Fibroblast of skin of left quadriceps (primary cell): ENCODE results near the gene EIF2A.
"Not testable (repeated sequence)": the region's sequence is repeated elsewhere in the genome, so short reads cannot be mapped to it uniquely, and the experiment has no call there.

Experiments
- DNase-seq, 2 experiments: peaks; one replicate each; pipeline ENCODE4 v3.0.0-alpha.2; 2013; ENCODE audit warnings: low read depth in 2 of 2

Gene EIF2A

DNA sequence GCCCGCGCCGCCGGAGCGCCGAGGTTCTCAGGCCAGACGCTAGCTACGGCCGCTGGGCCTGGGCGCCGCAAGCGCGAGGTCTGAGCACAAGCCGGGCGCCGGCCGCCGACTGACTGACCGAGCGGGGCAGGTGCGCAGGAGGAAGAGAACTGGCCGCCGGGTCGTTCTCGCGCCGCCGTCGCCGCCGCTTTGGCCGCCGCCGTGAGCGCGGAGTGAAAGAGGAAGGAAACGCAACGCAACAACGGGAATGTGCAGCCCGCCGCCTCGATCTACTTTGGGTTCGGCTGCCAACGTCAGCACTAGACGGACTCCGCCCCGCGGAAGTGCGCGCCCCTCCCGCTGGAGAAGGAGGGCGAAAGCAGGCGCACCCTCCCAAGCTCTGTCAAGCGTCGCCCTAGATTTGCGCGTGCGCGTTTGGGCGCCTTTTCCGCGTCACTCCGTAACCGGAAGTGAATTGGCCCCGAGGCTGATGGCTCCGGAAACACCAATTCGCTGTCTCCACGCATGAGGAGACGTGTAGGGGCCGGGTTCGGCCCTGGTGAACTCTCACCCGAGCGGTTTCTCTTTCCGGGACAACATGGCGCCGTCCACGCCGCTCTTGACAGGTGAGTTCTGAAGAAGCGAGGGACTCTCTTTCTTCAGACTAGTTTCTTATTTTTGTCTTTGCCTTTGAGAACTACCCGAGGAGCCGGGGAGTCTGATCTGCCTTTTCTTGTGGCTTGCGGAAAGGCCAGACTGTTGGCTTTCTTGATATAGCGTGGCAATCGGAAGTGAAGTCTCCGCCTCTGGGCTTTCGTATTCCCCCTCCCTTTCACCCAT lies at the start of gene EIF2A, which contains the start of gene SERP1:
Gene EIF2A (plus strand): TSS at position 562 of the 819 bp plus-strand sequence. CDS start 16 bp downstream, at position 578.
Gene SERP1 (minus strand): TSS at position 271 of the 819 bp plus-strand sequence. CDS start 361 bp downstream, outside the sequence.
- DNase-seq: peak; percentile 99

DNA sequence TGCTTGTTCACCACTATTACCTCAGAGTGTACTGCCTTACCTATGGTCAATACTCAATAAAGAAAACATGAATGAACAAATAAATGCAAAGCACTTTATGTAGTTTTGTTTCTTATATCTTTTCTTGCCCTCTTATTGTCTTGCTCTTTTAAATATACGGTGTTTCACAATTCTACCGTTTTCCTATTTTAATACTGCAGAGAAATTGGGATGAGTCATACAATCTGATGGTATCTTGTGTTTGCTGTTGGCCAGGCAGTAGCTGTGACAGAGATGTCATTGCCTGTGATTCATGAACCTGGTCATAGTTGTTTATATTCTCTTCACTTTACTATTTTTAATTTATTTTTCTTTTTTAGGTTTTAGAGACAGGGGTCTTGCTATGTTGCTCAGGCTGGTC lies 48.6 kb upstream of the EIF2A start:
- no peak for DNase-seq

DNA sequence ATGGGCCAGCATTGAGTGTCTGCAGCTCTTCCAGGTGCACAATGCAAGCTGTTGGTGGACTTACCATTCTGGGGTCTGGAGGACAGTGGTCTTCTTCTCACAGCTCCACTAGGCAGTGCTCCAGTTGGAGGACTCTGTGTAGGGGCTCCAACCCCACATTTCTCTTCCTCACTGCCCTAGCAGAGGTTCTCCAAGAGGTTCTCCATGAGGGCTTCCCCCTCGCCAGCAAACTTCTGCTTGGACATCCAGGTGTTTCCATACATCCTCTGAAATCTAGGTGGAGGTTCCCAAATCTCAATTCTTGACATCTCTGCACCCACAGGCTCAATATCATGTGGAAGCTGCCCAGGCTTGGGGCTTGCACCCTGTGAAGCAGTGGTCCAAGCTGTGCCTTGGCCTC lies 45.6 kb upstream of the EIF2A start:
- DNase-seq: not testable (repeated sequence)

DNA sequence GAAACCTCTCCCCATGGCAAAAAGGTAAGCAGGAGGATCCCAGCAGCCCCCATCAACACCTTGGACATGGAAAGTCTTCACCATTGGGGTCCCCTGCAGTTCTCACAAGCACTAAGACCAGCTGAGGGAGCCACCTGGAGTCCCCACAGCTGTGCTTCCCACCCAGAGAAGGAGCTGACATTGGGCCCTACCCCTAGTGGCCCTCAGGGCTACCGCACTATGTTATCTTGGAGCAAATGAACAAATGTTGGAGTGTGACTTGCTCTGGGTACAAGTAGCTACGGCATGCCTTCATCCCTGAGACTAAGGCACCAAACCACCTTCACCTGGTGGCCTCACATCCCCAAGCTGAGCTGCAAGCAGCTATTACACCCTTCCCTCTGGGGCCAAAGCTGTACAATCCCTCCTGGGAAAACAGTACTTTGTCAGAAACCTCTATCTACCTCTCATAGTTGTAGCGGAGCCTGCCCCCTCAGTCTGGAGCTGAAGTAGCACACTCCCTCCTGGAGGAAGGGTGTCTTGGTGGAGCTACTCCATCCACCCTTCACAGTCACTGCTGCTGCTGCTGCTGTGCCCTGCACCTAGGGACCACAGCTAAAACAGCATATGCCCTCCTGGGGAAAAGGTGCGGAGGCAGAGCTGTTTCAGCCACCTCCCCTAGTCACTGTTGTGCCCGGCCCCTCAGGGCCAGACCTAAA lies 43.0 kb upstream of the EIF2A start:
- DNase-seq: no peak

DNA sequence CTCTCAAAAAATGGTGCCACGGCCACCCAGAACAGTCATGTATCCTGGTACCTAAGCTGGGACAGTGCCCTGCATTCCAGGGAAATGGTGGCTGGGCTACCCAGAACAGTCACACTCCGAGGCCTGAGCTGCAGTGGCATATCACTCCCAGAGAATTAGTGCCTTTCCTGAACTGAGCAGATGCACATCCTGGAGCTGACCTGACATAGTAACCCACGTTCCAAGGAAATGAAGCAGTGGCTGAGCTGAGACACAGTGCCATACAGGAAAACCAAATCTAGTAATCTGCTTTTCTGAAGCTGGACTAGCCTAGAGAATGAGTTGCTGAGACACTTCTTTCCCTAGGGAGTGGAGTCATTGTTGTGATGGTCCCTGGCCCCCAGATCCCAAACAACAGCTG lies 42.1 kb upstream of the EIF2A start:
- DNase-seq: no peak

DNA sequence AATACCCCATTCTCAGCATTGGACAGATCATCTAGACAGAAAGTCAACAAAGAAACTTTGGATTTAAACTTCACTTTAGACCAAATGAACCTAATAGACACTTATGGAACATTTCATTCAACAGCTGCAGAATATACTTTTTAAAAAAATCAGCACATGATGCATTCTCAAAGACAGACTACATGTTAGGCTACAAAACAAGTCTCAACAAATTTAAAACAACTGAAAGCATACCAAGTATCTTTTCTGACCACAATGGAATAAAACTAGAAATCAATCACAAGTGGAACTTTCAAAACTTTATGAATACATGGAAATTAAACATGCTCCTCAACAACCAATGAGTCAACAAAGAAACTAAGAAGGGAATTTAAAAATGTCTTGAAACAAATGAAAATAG lies 38.2 kb upstream of the EIF2A start:
- no peak for DNase-seq

DNA sequence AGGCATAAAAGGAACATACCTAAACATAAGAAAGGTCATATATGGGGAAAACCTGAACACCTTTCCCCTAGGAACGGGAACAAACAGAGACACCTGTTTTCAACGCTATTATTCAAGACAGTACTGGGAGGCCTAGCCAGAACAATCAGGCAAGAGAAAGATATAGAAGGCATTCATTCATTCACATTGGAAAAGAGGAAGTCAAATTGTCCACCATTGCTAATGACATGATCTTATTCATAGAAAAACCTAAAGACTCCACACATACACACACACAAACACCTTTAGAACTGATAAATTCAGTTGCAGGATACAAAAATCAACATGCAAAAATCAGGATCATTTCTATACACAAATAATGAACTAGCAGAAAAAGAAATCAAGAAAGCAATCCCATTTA lies 36.8 kb upstream of the EIF2A start:
- no peak for DNase-seq

DNA sequence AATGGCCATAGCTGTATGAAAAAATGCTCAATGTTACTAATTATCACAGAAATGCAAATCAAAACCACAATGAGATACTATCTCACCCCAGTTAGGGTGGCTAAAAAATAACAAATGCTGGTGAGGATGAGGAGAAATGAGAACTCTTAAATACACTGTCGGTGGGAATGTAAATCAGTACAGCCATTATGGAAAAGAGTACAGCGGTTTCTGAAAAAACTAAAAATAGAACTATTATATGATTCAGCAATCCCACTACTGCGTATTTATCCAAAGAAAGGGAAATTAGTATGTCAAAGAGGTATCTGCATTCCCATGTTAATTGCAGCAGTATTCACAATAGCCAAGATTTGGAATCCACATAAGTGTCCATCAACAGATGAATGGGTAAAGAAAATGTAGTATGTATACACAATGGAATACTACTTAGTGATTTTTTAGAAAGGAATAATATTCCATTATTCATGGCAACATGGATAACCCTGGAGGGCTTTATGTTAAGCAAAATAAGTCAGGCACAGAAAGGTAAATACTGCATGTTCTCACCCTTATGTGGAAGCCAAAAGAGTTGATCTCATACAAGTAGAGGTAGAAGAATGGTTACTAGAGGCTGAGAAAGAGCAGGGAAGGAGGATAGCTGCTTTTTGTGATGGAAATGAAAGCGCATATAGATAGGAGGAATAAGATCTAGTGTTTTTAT lies 35.3 kb upstream of the EIF2A start:
- DNase-seq: peak in 1 of 2 experiments; percentile 10

DNA sequence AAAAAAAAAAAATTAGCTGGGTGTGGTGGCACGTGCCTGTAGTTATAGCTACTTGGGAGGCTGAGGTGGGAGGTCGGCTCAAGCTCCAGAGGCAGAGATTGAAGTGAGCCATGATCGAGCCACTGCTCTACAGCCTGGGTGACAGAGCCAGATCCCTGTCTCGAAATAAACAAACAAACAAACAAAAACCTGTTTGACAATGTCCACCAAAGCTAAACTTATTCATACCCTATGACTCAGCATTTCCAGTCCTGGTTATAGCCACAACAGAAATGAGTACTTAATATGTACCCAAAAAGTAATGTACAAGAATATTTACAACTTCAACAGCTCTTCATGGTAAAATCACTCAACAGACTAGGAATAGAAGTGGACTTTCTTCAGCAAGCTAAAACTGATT lies 31.4 kb upstream of the EIF2A start:
- no peak for DNase-seq

DNA sequence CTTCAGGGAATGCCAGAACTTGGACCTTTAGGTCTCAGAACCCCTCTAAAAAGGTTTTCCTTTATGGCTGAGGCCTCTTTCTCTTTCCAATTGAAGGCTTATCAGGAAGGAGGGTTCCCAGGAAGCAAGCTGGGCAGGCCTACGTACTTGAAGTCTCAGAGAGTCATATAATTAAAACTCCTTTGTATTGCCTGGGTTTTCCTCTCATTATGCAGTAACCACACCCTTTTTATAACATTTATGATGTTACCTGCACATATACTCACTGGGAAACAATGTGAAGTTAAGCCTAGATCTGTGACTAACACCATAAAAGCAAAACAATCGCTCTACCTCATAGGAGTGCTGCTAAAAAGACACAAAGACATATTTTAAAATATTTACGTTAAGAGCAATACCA lies 27.6 kb upstream of the EIF2A start:
- no peak for DNase-seq

DNA sequence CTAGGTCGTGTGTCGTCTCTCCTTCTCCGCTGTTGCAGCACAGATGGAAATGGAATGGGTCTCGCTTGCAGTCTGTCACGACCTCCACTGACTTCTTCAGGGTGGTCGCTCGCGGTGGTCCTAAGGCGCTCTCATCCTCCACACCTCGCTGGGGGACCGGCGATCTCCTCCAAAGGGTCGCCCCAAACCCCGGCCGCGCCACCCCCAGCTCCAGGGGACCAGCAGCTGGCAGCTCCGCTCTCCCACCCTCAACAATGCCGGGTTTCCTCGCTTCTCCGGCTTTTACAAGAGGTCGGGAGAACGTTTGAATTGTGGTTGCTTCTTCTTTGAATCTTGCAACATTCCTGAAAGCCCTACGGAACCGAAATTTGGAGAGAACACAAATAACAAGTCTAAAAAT lies 26.2 kb upstream of the EIF2A start:
- no peak for DNase-seq

DNA sequence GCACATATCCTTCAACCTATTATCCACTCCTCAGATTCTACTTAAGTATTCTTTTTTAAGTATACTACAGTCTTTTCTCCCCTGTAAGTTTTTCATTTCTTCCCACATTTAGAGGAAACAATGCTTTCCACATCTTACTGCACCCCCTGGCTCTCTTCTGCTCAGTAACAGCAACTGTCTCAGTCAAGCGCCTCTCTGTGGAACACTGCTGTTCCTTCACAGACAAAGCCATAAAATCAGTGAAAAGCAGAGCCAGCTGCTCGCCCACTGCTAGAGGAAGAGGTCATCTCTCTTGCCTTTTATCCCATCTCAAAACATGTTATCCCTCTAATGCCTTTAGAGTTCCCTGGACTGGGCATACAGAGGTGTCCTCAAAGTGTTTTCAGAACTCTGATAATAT lies 25.1 kb upstream of the EIF2A start:
- DNase-seq: no peak

DNA sequence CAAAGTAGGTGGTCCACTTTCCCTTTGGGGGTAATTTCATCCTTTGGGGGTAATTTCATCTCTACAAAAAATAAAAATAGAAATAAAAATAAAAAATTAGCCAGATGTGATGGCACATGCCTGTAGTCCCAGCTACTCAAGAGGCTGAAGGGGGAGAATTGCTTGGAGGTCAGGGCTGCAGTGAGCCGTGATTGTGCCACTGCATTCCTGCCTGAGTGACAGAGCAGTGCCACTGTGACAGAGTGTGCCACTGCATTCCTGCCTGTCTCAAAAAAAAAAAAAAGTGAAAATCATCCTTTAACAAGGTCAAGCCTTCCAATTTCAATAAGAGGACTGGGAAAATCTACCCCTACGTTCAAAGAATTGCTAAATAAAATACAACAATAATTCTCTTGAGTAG lies 23.0 kb upstream of the EIF2A start:
- DNase-seq: no peak

DNA sequence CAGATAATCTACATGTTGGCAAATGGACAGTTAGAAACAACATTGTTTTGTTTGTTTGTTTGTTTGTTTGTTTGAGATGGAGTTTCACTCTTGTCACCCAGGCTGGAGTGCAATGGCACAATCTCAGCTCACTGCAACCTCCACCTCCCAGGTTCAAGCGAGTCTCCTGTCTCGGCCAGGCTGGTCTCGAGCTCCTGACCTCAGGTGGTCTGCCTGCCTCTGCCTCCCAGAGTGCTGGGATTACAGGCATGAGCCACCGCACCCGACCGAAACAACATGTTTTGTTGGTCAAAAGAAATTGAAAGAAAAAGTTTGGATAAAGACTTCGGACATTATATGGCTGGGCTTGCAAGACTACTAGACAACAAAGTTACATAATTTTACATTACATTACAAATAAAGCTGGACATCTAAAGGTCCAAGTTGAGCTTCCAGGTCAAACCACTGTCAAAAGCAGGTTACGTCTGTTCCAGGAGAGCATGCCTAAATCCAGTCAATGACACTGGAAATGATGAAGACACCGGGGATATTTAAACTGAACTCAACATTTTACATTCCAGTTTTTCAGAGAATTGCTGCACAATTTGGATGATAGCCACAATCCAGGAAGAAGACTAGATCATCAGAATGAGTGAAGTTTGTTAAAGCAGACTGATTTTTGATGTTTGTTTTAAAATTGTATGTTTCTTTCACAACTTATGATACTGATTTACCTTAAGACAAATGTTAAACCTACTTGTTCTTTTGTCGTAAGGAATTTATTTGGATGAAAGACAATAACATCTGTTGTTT lies 18.9 kb upstream of the EIF2A start:
- no peak for DNase-seq

DNA sequence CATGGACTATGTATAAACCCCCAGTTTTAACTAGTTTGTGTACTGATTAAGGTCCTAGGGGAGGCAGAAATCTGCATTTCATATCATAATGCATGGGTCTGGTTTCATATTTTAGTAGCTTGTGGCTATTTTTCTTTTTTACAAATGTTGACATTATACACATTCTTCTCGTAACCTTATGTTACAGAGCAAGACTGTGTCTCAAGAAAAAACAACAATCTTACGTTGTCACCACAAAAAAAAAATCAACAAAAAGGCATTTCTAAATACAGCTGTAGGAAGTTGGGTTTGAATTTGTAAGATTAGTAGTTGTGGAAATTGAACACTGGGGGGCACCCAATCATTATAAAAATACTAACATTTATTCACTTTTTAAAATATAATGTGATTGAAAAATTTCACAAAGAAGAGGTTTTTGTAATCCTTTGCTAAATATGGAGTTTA lies 18.2 kb upstream of the EIF2A start:
- DNase-seq: no peak

DNA sequence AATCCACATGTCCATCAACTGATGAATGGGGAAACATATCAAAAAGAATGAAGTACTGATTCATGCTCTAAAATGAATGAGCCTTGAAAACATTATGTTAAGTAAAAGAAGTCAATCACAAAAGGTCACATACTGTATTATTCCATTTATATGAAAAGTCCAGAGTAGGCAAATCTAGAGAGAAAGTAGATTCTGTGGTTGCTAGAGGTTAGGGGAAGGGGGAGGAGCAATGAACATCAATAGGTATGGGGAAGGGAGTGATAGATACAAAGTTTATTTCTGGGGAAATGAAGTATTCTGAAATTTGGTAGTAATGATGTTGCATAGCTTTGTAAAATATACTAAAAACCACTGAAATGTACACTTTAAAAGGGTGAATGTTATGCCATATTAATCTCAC lies 14.8 kb upstream of the EIF2A start:
- DNase-seq: no peak

DNA sequence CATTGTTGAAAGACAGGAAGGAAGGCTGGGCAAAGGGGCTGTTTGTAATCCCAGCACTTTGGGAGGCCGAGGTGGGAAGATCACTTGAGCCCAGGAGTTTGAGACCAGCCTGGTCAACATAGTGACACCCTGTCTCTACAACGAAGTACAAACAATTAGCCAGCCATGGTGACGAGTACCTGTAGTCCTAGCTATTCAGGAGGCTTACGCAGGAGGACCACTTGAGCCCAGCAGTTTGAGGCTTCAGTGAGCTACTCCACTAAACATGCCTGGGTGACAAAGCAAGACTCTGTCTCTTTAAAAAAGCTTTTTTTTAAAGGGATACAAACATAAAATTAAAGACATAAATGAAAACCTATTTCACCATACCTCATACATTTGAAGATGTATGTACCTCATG lies 11.4 kb upstream of the EIF2A start:
- no peak for DNase-seq

DNA sequence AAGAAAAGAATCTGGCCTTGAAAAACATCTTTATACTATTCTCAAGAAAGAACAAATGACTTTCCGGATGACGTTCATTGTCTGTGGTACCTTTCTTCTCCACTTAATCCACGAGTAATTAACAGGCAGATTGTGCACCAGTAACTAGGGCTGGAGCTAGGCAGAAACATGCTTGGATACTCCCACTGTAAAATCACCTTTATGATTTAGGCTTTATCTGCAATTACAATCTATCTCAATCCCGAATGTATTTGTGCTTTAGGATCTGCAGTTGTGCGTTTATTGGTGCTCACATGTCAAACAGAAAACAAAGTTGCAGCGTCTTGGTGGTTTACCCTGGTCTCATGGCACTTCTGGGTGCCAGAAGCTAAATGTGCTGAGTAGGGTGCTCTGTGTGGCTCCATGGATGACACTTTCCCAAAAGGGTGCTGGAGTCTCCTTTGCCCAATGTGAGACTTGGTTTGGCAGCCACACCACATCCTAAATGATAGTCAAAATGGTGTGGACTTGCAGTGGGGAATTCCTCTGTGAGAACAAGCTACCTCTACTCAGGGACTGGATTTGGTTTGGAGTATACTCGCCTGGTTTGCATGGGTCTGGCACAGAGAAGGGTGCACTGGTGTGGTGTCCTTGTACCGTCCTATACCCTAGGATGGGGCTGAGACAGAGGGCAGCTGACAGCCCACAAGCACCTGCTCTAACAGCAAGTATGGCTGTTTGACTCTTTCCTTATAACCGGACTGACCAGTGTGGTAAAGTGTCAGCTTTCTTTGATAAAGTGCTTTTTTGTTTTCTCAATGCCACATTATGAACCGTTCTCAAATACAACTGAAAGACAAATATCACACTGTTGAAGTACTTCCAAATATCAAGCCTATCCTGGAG lies 8.0 kb upstream of the EIF2A start:
- DNase-seq: no peak

DNA sequence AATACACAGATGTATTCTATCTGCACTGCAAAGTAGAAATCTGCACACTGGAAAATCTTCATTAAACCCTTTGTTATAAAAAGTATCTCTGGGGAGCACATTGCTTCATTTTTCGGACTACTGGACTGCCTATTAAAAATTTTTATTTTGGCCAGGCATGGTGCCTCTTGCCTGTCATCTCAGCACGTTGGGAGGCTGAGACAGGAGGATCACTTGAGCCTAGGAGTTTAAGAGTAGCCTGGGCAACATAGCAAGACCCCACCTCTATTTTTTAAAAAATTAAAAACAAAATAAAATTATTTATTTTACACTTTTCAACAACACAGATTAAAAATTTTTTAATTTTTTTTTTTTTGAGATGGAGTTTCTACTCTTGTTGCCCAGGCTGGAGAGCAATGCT lies 6.3 kb upstream of the EIF2A start:
- no peak for DNase-seq

DNA sequence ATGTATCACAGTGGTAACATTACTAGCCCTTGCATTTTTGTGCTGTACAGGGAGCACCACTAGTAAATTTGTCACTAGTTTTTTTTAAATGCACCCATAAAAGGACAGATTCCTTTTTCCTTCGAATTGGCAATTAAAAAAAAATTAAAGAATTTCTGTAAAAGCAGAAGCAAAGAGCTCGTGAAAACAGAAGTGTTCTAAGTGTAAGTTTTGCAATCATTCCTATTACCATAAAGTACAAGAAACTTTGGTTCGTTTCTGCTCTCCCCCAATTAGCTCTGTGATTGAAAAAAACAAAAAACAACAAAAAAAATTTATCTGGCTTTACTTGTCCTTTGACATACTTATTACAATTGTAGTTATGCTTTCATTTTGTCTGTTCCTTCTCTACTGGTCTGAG lies 5.6 kb upstream of the EIF2A start:
- DNase-seq: no peak

DNA sequence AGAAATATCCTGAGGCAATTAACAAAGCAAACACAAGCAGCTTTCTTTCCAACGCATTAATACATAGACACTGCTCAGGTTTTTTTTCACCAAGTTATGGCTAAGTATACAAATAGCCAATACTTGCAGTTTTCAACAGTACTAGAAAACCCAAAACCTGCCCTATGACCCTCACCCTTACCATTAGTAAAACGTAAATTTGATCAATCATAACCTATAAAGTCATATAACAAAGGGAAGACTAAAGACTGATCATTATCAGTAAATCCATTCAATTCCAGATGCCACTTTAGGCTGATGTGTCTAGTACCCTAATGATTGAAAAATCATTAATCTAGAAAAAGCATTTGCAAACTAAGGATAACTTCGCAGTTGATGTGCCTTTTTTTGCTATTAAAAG lies 3.5 kb upstream of the EIF2A start:
- DNase-seq: no peak
